SIG-M5 treated with dmso at 0.1 percent for 504 hours (cell line): ENCODE results near the gene SLC38A8.

Experiments used
- DNase-seq: peaks from one replicate; lab custom pipeline; 2025; ENCODE audit not compliant: unreplicated experiment; lab: John Stamatoyannopoulos, UW

SLC38A8 gene

GRCh38 chr16:84068783-84069462, 26.3 kb upstream of the SLC38A8 start:
- no peak for DNase-seq

DNA sequence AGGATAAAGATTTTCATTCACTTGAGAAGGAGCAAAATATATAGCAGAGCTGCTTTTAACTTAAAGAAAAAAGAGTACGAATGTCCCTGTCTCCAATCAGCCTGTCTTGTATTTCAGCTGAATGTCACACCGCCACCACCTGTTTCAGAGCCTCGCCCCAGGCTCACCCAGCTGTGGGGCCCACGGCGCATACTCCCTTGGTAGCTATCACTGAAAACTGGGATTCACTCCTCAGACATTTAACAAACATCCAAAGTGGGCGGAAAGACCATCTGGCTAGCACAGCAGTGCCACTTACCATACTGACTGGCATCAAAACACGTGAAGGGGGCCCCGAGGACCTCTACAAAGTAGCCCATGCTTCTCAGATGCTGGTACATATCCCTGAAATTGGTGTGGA, 25.4 kb upstream of the SLC38A8 start:
- no peak for DNase-seq

DNA sequence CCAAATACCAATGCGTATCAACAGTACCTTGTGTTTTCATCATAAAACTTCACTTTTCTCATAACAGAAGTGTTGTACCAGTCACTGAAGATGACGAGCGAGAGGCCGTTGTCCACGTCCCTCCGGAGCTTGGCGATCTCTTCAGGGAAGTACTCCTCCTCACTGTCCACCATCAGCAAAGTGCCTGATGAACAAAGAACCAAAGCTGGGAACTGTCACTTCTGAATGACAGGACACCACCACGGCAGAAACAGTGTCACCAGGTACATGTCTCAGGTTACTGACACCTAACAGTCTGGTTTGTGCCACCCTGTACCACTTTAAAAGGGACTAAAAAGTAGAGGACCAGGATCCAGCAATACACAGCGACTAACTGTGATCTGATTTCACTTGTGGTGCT, 25.0 kb upstream of the SLC38A8 start:
- DNase-seq, result no peak

DNA sequence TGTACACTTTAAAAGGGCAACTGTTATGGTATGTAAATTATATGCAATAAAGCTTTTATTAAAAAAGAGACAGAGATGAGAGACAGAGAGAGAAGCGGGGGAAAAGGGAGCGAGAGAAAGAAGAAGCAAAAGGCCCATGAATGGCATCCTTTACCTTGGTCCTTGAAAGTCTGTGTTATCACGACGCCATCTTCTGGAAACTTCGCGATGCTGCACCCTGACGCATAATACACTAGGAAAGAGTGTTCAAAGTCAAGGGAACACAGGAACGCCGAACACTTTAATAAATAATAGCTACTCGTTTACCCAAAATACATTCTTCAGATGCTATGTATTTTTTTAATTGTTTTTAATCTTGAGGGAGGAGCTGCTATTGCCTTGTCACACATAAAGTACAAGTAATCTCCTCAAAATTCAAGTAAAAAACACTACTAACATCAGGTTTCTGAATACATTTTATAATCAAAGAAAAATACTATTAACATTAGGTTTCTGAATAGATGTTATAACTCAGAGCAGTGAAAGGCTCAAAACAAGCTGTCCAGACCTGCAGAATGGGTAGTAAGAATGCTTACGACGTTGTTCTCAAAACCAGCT, 23.0 kb upstream of the SLC38A8 start:
- DNase-seq, result peak; percentile 49

GRCh38 chr16:84063980-84064379, 21.4 kb upstream of the SLC38A8 start:
- no peak for DNase-seq

GRCh38 chr16:84062734-84063640, 20.4 kb upstream of the SLC38A8 start:
- DNase-seq, result peak; percentile 61

GRCh38 chr16:84061236-84061819, 18.7 kb upstream of the SLC38A8 start:
- no peak for DNase-seq

DNA sequence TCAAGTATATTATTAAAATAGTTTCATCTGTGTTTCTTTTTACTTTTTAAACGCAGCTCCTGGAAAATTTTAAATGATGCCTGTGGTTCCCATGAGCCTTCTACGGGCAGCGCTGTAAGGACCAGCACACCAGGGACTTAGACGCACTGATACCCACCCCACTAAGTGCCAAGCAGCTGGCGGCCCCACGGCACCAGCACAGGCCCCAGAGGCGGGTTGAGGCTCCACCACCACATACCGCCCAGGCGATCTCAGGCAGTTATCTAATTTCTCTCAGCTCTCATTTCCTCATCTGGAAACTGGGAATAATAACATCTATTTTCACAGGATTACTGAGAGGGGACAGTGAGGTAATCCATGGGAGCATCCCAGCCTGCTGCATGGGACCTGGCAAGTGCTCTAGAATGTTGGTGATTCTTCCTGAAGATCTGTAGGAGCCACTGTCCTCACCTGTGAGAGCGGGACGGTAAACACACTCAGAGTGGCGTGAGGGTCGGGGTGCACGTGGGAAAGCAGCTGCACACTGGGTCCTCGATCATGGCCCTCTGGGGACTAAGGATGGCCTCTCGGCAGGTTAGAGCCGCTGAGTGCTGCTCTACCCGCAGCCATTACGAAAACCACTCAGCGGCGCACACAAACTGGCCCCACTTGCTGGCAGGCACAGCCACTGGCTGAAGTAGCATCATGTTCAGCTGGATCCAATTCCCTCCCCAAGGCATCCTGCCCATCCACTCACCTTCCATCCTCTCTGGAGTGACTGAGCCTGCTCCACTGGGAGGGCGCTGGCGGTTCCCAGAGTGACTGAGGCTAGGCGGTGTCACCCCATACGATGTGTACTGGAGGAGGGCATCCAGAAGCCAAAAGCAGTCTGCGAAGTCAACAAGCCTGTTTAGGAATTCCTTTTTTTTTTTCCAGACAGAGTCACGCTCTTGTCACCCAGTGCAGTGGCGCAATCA, 17.6 kb upstream of the SLC38A8 start:
- no peak for DNase-seq

GRCh38 chr16:84059111-84059510, 16.5 kb upstream of the SLC38A8 start:
- no peak for DNase-seq

GRCh38 chr16:84058664-84059063, 16.1 kb upstream of the SLC38A8 start:
- no peak for DNase-seq

DNA sequence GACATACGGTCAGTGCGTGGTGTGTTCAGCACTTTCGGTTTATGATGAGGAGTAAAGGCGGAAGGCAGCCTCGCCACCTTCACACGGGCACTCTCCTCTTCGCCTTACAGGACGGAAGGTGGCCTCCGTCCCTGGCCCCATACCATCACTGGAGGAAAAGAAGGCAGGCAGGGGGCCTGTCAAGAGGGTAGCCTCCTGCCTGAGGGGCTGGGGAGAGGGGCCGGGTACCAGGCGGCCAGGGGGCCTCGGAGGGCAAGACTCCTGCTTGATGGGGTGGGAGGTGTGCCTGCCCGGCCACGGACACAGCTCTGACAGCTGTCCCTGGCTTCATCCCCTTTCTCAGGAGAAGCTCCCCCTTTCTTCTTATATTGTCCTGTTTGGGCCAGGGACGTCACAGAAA, 15.6 kb upstream of the SLC38A8 start:
- DNase-seq, result no peak

GRCh38 chr16:84056933-84057332, 14.3 kb upstream of the SLC38A8 start:
- no peak for DNase-seq

GRCh38 chr16:84055801-84056634, 13.4 kb upstream of the SLC38A8 start:
- DNase-seq, result no peak

DNA sequence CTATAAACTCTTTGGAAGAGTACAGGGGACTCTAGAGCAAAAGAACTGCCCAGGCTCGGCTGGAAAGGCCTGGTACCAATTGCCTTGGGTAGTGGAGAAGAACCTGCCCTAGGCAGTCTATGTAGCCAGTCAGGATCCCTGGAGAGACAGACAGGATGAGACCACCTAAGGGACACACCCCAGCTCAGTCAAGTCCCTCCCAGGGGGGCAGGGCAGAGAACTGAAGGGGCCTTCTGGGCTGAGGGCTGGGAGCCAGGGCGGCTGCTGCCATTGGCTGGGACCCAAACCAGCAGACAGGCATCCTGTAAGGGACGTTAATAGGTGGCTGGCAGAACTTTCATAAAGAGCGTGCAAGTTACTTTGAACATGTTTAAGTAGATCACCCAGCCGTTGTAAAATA, 12.8 kb upstream of the SLC38A8 start:
- DNase-seq, result no peak

GRCh38 chr16:84054916-84055315, 12.3 kb upstream of the SLC38A8 start:
- no peak for DNase-seq

DNA sequence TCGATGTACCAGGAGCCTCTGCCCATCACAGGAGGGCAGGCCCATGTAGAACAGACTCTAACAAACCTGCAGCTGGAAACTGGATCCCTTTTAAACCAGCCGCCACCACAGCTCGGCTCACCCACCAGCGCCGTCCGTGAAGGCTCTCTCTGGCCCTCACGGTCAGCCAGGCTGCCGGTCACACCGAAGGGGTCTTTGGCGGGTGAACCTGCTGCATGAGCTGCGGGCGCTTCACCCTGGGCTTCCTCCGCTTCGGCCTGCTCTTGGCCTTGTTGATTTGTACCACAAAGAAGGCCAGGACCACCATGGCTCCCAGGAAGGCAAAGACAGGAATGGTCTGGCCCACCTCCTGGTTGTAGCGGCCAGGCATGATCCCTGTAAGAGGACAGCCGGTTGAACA, 11.7 kb upstream of the SLC38A8 start:
- DNase-seq, result no peak

GRCh38 chr16:84053237-84053636, 10.6 kb upstream of the SLC38A8 start:
- DNase-seq, result no peak

DNA sequence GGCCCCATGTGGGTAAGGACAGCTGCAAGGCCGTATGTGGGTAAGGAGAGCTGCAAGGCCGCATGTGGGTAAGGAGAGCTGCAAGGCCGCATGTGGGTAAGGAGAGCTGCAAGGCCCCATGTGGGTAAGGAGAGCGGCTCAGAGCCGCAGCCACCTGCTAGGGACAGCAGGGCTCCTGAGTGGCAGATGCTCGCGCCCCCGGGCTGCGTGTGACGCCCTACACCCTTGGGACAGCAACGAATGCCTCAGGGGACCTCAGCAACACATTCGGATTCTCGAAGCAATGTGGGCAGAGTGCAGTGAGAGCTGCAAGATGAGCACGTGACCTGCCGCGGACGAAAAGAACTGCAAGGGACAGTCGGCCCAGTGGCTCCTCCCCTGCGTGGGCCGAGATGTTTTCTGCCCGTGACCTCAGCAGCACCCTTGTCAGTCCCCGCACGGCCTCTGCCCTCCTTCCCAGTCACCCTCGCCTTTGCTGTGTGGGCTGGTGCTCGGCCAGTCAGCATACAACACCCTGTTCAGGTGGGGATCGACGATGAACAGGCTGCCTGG, 9.6 kb upstream of the SLC38A8 start:
- no peak for DNase-seq

- DNase-seq, result no peak
Measured at GRCh38 chr16:84050316-84050715, 7.7 kb upstream of the SLC38A8 start.
